ENCODE results near the gene SLC16A12. TPM values are rescaled to one million over a fixed set of nuclear protein-coding genes. Genes with fewer than 3 reads are reported as not detected.
"Not testable (repeated sequence)": the region's sequence is repeated elsewhere in the genome, so short reads cannot be mapped to it uniquely, and the experiment has no call there.

SLC16A12 gene
- total RNA-seq, 1 experiment from 2014 or later: 1.0 TPM

DNA sequence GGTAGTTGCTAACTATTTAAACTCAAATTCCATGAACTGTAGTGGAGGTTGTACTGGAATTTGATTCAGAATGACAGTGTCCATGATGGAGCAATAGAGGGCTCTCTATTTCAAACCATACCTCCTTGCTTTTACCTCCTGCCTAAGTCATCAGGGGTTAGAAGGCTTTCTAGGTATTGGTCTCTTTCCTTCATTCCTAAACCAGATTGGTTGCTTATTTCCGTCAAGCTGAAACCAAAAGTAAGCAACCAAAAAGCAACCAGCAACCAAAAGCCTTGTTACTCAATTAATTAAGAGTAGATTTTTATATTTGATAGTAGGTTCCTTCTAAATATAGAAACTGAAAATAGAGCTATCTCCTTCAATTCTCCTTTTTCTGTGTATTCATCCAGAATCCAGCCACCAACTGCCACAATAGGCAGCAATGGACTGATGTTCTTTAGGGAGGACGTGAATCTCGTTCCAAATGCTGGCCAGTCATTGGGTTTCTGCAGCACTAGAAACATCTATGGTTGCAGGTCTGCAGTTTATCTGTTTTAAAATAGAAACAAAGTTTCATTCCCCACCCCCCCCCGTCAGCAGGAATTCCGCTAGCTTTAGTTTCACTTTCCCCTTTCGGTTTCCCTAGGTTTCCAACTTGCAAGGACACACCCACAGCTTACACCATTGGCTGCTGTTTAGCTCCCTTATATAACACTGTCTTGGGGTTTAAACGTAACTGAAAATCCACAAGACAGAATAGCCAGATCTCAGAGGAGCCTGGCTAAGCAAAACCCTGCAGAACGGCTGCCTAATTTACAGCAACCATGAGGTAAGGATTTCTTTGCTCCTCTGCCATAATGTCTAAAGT is 143.3 kb downstream of the SLC16A12 start, which contains the start of gene IFIT1:
Gene IFIT1 (plus strand): TSS at position 717 of the 850 bp plus-strand sequence. CDS start 90 bp downstream, at position 807.
- peak; percentile 92 for DNase-seq (ENCODE audit: low read depth)

DNA sequence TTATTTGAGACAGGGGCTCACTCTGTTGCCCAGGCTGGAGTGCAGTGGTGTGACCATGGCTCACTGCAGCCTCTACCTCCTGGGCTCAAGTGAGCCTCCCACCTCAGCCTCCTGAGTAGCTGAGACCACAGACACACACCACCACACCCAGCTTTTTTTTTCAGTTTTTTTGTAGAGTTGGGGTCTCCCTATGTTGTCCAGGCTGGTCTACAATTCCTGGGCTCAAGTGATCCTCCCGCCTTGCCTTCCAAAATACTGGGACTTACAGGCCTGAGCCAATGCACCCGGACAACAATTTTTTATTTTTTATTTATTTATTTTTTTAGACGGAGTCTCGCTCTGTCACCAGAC is 144.2 kb downstream of the SLC16A12 start:
- not testable (repeated sequence) for DNase-seq (ENCODE audit: low read depth)

DNA sequence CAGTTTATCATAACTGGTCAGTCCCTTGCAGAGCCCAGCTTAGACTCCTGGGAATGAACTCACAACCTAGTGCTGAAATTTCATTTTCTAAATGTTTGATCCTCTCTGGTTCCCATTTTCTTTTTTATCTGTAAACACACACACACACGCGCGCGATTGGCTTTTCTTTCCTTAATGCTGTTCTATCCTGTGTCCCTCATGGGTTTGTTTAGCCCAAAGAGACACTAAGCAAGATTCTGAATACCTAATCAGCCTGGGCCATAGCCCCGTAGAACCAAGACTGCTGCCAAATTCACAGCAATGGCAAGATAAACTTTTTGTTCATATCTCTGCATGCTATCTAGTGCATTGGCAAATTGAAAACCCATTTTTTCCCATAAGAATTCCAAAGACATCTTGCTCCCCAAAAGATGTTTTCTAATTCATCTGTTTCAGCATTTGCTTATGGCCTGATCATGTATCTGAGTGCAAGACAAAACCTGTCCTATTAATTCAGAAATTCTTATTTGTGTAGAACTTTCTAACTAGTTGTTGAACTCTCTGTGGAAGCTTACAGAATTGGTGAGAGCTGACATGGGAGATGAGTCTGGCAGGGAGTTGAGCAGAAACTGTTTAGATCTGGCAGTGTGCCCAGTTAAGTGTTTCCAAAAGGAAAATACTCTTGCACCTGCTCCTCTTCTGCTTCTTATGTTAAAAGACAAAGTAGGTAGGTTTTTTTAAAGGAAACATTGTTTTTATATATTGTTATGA is 144.7 kb downstream of the SLC16A12 start:
- no peak for DNase-seq (ENCODE audit: low read depth)

DNA sequence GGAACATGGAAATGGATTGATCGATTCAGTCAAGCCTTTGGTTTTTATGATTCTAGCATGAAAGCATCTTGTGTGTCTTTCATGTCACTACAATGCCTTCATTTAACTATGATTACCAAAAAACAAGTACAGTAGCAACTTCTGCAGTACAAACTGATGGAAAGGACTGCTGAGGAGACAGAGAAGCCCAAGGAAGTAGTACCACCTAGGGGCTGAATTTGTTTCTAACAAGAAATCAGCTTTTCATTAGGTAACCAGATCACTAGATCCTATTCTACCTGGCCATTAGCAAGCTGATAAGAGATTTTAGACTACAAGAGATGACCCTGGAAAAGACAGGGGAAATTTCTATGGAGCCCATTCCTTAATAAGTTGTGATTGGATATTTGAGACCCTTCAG is 146.1 kb downstream of the SLC16A12 start:
- DNase-seq (ENCODE audit: low read depth): peak; percentile 67

DNA sequence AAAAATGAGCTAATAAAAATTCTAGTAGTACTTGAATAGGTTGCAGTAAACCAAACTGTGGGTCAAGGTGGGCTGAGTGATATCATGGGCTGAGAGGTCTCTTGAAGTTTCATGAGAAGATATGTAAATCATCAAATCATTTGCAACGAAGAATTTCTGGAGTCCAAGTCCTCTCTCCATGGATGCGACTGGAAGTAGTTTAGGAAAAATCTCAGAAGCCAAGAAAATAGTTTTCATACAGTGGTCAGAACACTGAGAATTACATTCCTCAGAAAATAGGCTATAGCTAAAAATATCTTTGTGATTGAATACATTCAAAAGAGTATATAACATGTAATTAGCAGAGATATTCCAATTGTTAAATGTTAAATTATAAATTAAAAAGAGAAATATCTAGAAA is 146.6 kb downstream of the SLC16A12 start:
- DNase-seq (ENCODE audit: low read depth): no peak

DNA sequence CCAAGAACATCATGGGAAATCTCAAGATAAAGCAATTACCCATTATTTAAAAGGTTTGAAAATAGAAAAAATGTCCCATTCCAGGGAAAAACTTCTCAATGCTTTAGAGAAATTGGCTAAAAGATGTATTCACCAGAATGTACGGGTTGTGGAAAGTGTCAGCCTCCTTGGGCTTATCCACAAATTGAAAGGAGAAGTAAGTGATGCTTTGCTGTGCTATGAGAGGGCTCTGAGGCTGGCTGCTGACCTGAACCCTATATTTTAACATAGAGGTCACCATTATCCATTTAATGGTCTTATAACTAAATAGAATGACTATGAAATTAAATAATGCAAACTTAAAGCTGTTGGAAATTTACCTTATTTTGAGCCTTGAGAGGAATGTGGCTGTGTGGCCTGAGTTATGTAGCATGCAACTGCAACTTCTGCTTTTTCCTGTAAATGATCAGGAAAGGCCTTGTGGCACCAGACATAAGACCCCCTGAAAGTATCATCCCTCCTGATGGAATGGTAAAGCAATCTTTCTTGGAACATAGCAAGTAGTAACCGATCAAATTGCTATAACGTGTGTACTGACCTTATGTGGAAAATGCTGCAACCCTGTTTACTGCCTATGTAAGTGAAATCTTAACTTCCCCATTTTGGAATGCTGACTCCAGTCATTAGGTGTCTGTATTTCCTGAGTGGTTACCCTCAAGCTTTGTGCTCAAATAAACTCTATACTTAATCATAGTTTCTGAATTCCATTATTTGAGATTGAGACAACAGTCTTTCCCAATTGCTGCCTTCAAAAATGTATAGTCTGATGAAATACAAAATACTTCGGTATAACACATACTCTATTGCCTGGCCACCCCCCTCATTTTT is 150.7 kb downstream of the SLC16A12 start:
- no peak for DNase-seq (ENCODE audit: low read depth)

DNA sequence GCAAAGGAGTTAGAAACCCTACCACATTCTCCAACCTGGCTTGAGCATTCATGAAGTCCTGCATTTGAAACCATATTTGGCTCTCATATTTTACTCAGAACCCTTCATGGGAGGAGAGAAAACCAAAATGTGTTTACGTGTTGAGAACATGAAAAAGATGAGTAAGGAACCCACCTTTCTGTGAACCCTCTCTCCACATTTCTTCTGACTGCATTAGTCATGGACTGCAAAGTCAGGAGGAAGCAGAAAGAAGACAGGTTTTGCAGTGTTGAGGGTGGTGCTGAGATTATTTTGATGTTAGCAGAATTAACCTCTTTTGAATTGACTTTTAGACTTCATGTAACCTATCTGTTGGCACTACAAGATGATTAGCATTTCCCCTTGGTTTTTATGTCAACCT is 152.6 kb downstream of the SLC16A12 start:
- no peak for DNase-seq (ENCODE audit: low read depth)

Other genes starting within 250 kb of the SLC16A12 start
- gene IFIT2, start 233.5 kb downstream of the SLC16A12 start, total RNA-seq (2014; rRNA removed; shearing (Covaris generic)): 42.5 and 58.0 TPM in 2 replicates
- 303 and 380 TPM in 2 replicates for gene IFIT3, start 207.6 kb downstream of the SLC16A12 start, total RNA-seq (2014; rRNA removed; shearing (Covaris generic))
- 0.37 and 0.76 TPM in 2 replicates for gene IFIT1B, start 157.5 kb downstream of the SLC16A12 start, total RNA-seq (2014; rRNA removed; shearing (Covaris generic))
- 733 and 788 TPM in 2 replicates for gene IFIT1, start 143.0 kb downstream of the SLC16A12 start, total RNA-seq (2014; rRNA removed; shearing (Covaris generic))
- gene IFIT5, start 121.0 kb downstream of the SLC16A12 start, total RNA-seq (2014; rRNA removed; shearing (Covaris generic)): 57.4 and 77.5 TPM in 2 replicates
- gene PANK1, start 109.6 kb upstream of the SLC16A12 start, total RNA-seq (2014; rRNA removed; shearing (Covaris generic)): 10.7 and 12.0 TPM in 2 replicates
- 21.2 and 24.3 TPM in 2 replicates for gene KIF20B, start 166.0 kb upstream of the SLC16A12 start, total RNA-seq (2014; rRNA removed; shearing (Covaris generic))

Data from M059J (cell line).